K562 (cell line): Measurements from ENCODE around the gene TCF25. TPM values are rescaled to one million over a fixed set of nuclear protein-coding genes. Genes with fewer than 3 reads are reported as not detected.

Source experiments
- ATF7 ChIP-seq: fragments of 450-650 bp; IDR thresholded peaks from 2 replicates; pipeline ENCODE4 v1.7.1; 2014; ENCODE audit warnings: mild to moderate bottlenecking, moderate library complexity
- BACH1 ChIP-seq: fragments of 200-800 bp; sonication (Bioruptor generic); IDR thresholded peaks from 2 replicates; pipeline ENCODE4 v1.6.1; 2016; ENCODE audit warnings: missing genetic modification characterization, missing compliant biosample characterization
- CHD2 ChIP-seq: IDR thresholded peaks from 2 replicates; pipeline ENCODE4 v1.6.1; 2011; ENCODE audit warnings: low read depth, low read length
- FOS ChIP-seq: IDR thresholded peaks from 3 replicates; pipeline ENCODE4 v1.6.1; 2011; ENCODE audit not compliant: insufficient read length; ENCODE audit errors: extremely low read depth
- HCFC1 ChIP-seq: IDR thresholded peaks from 2 replicates; pipeline ENCODE4 v1.6.1; 2012; ENCODE audit warnings: low read depth, low read length, improper control_type of control experiment
- KLF6 ChIP-seq: fragments of 250-450 bp; sonication (Bioruptor Pico); IDR thresholded peaks from 2 replicates; pipeline ENCODE4 v1.4.0; 2020; ENCODE audit warnings: mild to moderate bottlenecking, moderate library complexity, borderline replicate concordance
- PTBP1 ChIP-seq: fragments of 200-400 bp; formaldehyde crosslinking; IDR thresholded peaks from 2 replicates; pipeline ENCODE4 v1.6.1; 2017; ENCODE audit warnings: low read depth, low read length
- SAP30 ChIP-seq: fragments of 200-600 bp; sonication (generic); IDR thresholded peaks from 2 replicates; pipeline ENCODE4 v1.6.1; 2012; ENCODE audit warnings: borderline replicate concordance, low read depth, mild to moderate bottlenecking, moderate library complexity, low read length, control low read depth, inconsistent platforms; ENCODE audit not compliant: insufficient read depth, poor library complexity, severe bottlenecking
- TAL1 ChIP-seq: fragments of 450-650 bp; IDR thresholded peaks from 2 replicates; pipeline ENCODE4 v1.6.1; 2016; ENCODE audit warnings: mild to moderate bottlenecking
- TEAD1 ChIP-seq, 2 experiments: fragments of 450-650 bp in 1 of 2; sonication (generic) in 1 of 2; formaldehyde crosslinking; IDR thresholded peaks; 2 replicates each; pipeline versions ENCODE4 v1.4.0 to v1.8.0; 2020 to 2022; ENCODE audit warnings: mild to moderate bottlenecking in 2 of 2, missing genetic modification reagents in 1 of 2
- ZFX ChIP-seq: sonication (generic); formaldehyde crosslinking; IDR thresholded peaks from 2 replicates; pipeline ENCODE4 v1.8.0; 2022; ENCODE audit warnings: mild to moderate bottlenecking, missing genetic modification reagents, moderate library complexity
- ZNF263 ChIP-seq: sonication (generic); formaldehyde crosslinking; IDR thresholded peaks from 2 replicates; pipeline ENCODE4 v1.8.0; 2022; ENCODE audit warnings: mild to moderate bottlenecking, missing genetic modification reagents, borderline replicate concordance
- polyA plus RNA-seq, 8 experiments: library from polyadenylated mRNA; depleted of rRNA in 4 of 8; stranded (reverse) in 5 of 8; unstranded in 3 of 8; fragments of >200 nt; fragmentation: Nextera tagmentation in 2 of 8; fragmentation: Illumina TruSeq in 1 of 8; extraction: Ambion mirVana in 2 of 8; extraction: Trizol in 1 of 8; gene quantifications; 2 replicates each; pipeline versions ENCODE4 v1.2.1 to v1.2.3, GENCODE V29; 2011 to 2014; ENCODE audit warnings: inconsistent platforms in 1 of 8, missing spikeins in 1 of 8
- total RNA-seq, 7 experiments: library from RNA; depleted of rRNA in 6 of 7; stranded (reverse); fragments of >200 nt in 6 of 7; fragmentation: Illumina TruSeq in 2 of 7; extraction: Trizol in 2 of 7; gene quantifications; 2 replicates each; pipeline versions ENCODE4 v1.2.1 to v1.2.3, GENCODE V29; 2011 to 2021; ENCODE audit warnings: low replicate concordance in 1 of 7
- TF ChIP-seq, protein P1 (sequence below), 2 experiments: IDR thresholded peaks; 2 replicates each; pipeline ENCODE4 v1.6.1; 2011; ENCODE audit warnings: borderline replicate concordance in 1 of 2, control low read depth in 1 of 2, low read depth in 1 of 2, low read length in 1 of 2, mild to moderate bottlenecking in 1 of 2, mixed read lengths in 1 of 2, moderate library complexity in 1 of 2; ENCODE audit not compliant: insufficient read depth in 1 of 2, insufficient read length in 1 of 2, poor library complexity in 1 of 2, severe bottlenecking in 1 of 2; ENCODE audit errors: extremely low read depth in 1 of 2
- TF ChIP-seq, protein P2 (sequence below): sonication (generic); formaldehyde crosslinking; IDR thresholded peaks from 2 replicates; pipeline ENCODE4 v1.8.1; 2023; ENCODE audit warnings: missing genetic modification reagents, mild to moderate bottlenecking, borderline replicate concordance
- TF ChIP-seq, protein P3 (sequence below): fragments of 200-400 bp; formaldehyde crosslinking; IDR thresholded peaks from 2 replicates; pipeline ENCODE4 v1.6.1; 2017; ENCODE audit warnings: mild to moderate bottlenecking, low read depth, low read length, moderate library complexity
- TF ChIP-seq, protein P4 (sequence below): IDR thresholded peaks from 2 replicates; pipeline ENCODE4 v1.6.1; 2014; ENCODE audit warnings: antibody characterized with exemption
- TF ChIP-seq, protein P5 (sequence below): fragments of 450-650 bp; IDR thresholded peaks from one replicate; pipeline ENCODE4 v1.6.1; 2018; ENCODE audit warnings: mild to moderate bottlenecking, moderate library complexity; ENCODE audit not compliant: partially characterized antibody

Gene TCF25
- total and polyA plus RNA-seq, 9 of the 15 experiments (the other 6 are each of a cell fraction or from before 2014, with no cell fraction given): 9.0 to 154 (median 83.8) TPM

DNA sequence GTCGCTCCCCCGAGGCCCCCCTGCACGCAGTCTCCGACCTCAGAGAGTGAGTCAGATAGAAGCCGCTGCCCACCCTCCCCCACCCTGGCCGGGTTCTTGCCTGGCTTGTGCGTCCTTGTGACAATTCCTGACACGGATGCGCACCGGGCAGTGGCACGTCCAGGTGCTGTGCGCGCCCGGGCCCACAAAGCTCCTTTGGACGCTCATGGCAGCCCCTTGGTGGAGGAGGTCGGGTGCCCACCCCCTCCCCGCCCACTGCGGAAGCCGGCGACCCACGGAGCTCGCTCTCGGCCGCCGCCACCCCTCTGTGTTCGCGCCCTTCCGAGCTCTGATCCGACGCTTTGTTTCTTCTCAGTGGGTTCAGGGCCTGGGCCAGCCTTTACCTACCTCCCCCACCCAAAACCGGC lies 49.1 kb downstream of the TCF25 start (continued):
- TF ChIP-seq, protein P1, sequence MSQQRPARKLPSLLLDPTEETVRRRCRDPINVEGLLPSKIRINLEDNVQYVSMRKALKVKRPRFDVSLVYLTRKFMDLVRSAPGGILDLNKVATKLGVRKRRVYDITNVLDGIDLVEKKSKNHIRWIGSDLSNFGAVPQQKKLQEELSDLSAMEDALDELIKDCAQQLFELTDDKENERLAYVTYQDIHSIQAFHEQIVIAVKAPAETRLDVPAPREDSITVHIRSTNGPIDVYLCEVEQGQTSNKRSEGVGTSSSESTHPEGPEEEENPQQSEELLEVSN (IDR thresholded peaks at IDR 0.05; ENCODE audit: borderline replicate concordance in 1 of 2, extremely low read depth in 1 of 2, insufficient read depth in 1 of 2, insufficient read length in 1 of 2, low read depth in 1 of 2, low read length in 1 of 2, poor library complexity in 1 of 2, severe bottlenecking in 1 of 2): no peak
- TF ChIP-seq TEAD1 (CRISPR knock-in tag; IDR thresholded peaks at IDR 0.05) (peak in 1 of 2 experiments; percentile 59; a peak in 1 of 4 replicates), SAP30 (peak; percentile 23), ATF7 (no peak), ZFX (CRISPR knock-in tag) (peak; percentile 75; the same call in 1 of the 2 replicates), CHD2 (no peak), FOS (no peak), BACH1 (no peak), KLF6 (CRISPR knock-in tag) (no peak), HCFC1 (no peak), TAL1 (no peak), PTBP1 (no peak), ZNF263 (CRISPR knock-in tag) (peak; percentile 24; the same call in 1 of the 2 replicates)
- TF ChIP-seq, protein P2, sequence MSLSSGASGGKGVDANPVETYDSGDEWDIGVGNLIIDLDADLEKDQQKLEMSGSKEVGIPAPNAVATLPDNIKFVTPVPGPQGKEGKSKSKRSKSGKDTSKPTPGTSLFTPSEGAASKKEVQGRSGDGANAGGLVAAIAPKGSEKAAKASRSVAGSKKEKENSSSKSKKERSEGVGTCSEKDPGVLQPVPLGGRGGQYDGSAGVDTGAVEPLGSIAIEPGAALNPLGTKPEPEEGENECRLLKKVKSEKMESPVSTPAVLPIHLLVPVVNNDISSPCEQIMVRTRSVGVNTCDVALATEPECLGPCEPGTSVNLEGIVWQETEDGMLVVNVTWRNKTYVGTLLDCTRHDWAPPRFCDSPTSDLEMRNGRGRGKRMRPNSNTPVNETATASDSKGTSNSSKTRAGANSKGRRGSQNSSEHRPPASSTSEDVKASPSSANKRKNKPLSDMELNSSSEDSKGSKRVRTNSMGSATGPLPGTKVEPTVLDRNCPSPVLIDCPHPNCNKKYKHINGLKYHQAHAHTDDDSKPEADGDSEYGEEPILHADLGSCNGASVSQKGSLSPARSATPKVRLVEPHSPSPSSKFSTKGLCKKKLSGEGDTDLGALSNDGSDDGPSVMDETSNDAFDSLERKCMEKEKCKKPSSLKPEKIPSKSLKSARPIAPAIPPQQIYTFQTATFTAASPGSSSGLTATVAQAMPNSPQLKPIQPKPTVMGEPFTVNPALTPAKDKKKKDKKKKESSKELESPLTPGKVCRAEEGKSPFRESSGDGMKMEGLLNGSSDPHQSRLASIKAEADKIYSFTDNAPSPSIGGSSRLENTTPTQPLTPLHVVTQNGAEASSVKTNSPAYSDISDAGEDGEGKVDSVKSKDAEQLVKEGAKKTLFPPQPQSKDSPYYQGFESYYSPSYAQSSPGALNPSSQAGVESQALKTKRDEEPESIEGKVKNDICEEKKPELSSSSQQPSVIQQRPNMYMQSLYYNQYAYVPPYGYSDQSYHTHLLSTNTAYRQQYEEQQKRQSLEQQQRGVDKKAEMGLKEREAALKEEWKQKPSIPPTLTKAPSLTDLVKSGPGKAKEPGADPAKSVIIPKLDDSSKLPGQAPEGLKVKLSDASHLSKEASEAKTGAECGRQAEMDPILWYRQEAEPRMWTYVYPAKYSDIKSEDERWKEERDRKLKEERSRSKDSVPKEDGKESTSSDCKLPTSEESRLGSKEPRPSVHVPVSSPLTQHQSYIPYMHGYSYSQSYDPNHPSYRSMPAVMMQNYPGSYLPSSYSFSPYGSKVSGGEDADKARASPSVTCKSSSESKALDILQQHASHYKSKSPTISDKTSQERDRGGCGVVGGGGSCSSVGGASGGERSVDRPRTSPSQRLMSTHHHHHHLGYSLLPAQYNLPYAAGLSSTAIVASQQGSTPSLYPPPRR: no peak
- TF ChIP-seq, protein P3, sequence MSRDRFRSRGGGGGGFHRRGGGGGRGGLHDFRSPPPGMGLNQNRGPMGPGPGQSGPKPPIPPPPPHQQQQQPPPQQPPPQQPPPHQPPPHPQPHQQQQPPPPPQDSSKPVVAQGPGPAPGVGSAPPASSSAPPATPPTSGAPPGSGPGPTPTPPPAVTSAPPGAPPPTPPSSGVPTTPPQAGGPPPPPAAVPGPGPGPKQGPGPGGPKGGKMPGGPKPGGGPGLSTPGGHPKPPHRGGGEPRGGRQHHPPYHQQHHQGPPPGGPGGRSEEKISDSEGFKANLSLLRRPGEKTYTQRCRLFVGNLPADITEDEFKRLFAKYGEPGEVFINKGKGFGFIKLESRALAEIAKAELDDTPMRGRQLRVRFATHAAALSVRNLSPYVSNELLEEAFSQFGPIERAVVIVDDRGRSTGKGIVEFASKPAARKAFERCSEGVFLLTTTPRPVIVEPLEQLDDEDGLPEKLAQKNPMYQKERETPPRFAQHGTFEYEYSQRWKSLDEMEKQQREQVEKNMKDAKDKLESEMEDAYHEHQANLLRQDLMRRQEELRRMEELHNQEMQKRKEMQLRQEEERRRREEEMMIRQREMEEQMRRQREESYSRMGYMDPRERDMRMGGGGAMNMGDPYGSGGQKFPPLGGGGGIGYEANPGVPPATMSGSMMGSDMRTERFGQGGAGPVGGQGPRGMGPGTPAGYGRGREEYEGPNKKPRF: no peak
- TF ChIP-seq, protein P4, sequence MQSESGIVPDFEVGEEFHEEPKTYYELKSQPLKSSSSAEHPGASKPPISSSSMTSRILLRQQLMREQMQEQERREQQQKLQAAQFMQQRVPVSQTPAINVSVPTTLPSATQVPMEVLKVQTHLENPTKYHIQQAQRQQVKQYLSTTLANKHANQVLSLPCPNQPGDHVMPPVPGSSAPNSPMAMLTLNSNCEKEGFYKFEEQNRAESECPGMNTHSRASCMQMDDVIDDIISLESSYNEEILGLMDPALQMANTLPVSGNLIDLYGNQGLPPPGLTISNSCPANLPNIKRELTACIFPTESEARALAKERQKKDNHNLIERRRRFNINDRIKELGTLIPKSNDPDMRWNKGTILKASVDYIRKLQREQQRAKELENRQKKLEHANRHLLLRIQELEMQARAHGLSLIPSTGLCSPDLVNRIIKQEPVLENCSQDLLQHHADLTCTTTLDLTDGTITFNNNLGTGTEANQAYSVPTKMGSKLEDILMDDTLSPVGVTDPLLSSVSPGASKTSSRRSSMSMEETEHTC: no peak
- TF ChIP-seq, protein P5, sequence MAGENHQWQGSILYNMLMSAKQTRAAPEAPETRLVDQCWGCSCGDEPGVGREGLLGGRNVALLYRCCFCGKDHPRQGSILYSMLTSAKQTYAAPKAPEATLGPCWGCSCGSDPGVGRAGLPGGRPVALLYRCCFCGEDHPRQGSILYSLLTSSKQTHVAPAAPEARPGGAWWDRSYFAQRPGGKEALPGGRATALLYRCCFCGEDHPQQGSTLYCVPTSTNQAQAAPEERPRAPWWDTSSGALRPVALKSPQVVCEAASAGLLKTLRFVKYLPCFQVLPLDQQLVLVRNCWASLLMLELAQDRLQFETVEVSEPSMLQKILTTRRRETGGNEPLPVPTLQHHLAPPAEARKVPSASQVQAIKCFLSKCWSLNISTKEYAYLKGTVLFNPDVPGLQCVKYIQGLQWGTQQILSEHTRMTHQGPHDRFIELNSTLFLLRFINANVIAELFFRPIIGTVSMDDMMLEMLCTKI: no peak
